K562 (cell line): ENCODE measurements around the gene TMEM200A. TPM values are rescaled to one million over a fixed set of nuclear protein-coding genes. Genes with fewer than 3 reads are reported as not detected.

Experiments used
- CHD7 ChIP-seq: fragments of 200-600 bp; sonication (generic); IDR thresholded peaks from one replicate; pipeline ENCODE4 v1.6.1; 2012; ENCODE audit warnings: mild to moderate bottlenecking, low read depth, low read length, inconsistent platforms
- HEY1 ChIP-seq: fragments of 250-450 bp; sonication (Bioruptor Pico); IDR thresholded peaks from 2 replicates; pipeline ENCODE4 v1.5.0; 2020; ENCODE audit warnings: mild to moderate bottlenecking, moderate library complexity, borderline replicate concordance
- KLF10 ChIP-seq: fragments of 250-450 bp; sonication (Bioruptor Pico); IDR thresholded peaks from 2 replicates; pipeline ENCODE4 v1.6.1; 2021; ENCODE audit warnings: matching md5 sums
- MCM3 ChIP-seq: fragments of 450-650 bp; IDR thresholded peaks from 2 replicates; pipeline ENCODE4 v1.6.1; 2016
- SP2 ChIP-seq: IDR thresholded peaks from 2 replicates; pipeline ENCODE4 v1.6.1; 2011; ENCODE audit warnings: mild to moderate bottlenecking, low read depth, low read length, moderate library complexity; ENCODE audit not compliant: poor library complexity, severe bottlenecking; ENCODE audit errors: extremely low read depth
- ZNF263 ChIP-seq: sonication (generic); formaldehyde crosslinking; IDR thresholded peaks from 2 replicates; pipeline ENCODE4 v1.8.0; 2022; ENCODE audit warnings: mild to moderate bottlenecking, missing genetic modification reagents, borderline replicate concordance
- polyA plus RNA-seq, 8 experiments: library from polyadenylated mRNA; depleted of rRNA in 4 of 8; stranded (reverse) in 5 of 8; unstranded in 3 of 8; fragments of >200 nt; fragmentation: Nextera tagmentation in 2 of 8; fragmentation: Illumina TruSeq in 1 of 8; extraction: Ambion mirVana in 2 of 8; extraction: Trizol in 1 of 8; gene quantifications; 2 replicates each; pipeline versions ENCODE4 v1.2.1 to v1.2.3, GENCODE V29; 2011 to 2014; ENCODE audit warnings: inconsistent platforms in 1 of 8, missing spikeins in 1 of 8
- total RNA-seq, 7 experiments: library from RNA; depleted of rRNA in 6 of 7; stranded (reverse); fragments of >200 nt in 6 of 7; fragmentation: Illumina TruSeq in 2 of 7; extraction: Trizol in 2 of 7; gene quantifications; 2 replicates each; pipeline versions ENCODE4 v1.2.1 to v1.2.3, GENCODE V29; 2011 to 2021; ENCODE audit warnings: low replicate concordance in 1 of 7

The TMEM200A gene
- total and polyA plus RNA-seq, 9 of the 15 experiments (the other 6 are each of a cell fraction or from before 2014, with no cell fraction given): 0.04 TPM; not detected in 8

- TF ChIP-seq CHD7 (no peak), ZNF263 (CRISPR knock-in tag) (no peak), SP2 (no peak), HEY1 (CRISPR knock-in tag) (no peak), MCM3 (no peak), KLF10 (CRISPR knock-in tag) (no peak)
These were observed 41.2 kb upstream of the TMEM200A start (continued) for GRCh38 chr6:130324657-130325056.
